SKM-1 treated with dmso at 0.1 percent for 144 hours (cell line): ENCODE measurements around the gene INSR.

Experiments used
- DNase-seq: peaks from one replicate; lab custom pipeline; 2025; ENCODE audit not compliant: unreplicated experiment; lab: John Stamatoyannopoulos, UW

INSR gene

DNA sequence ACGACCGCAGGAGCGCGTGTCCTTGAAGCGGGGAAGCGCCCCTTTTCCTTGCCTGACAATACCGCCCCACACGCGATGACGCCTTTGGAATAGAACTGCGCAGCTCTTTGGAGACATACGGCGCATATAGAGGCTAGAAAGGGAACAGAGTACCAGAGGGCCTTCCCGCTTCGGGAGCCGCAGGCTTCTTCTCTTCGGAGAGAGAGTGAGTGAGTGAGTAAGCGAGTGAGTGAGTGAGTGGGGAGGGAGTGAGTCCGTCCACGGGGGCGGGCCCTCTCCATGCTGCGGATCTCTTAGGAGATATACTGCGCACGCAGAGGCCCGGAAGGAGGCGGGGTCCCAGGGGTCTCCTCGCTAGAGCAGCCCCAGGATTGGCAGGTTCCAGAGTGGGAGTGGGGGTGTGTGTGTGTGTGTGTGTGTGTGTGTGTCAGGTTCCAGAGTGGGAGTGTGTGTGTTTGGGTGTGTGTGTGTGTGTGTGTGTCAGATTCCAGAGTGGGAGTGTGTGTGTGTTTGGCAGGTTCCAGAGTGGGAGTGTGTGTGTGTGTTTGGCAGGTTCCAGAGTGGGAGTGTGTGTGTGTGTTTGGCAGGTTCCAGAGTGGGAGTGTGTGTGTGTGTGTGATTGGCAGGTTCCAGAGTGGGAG lies 97.0 kb downstream of the INSR start:
- peak; percentile 97 for DNase-seq

DNA sequence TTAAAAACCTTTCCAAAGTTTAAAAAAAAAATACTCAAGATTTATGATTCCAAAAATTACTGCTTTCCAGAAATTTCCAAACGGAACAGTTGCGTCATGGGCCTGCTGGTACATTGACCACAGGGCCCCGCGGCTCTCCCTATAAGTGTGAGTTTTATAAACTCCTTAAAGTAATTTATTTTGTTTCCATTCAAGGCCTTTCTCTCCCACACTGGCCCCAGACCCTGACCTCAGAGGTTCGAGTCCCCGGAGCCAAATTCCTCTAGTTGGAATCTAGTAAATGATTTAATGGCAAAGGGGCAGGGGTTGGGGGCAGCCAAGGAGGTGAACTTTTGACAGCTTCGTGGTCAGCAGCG lies 97.5 kb downstream of the INSR start:
- no peak for DNase-seq

DNA sequence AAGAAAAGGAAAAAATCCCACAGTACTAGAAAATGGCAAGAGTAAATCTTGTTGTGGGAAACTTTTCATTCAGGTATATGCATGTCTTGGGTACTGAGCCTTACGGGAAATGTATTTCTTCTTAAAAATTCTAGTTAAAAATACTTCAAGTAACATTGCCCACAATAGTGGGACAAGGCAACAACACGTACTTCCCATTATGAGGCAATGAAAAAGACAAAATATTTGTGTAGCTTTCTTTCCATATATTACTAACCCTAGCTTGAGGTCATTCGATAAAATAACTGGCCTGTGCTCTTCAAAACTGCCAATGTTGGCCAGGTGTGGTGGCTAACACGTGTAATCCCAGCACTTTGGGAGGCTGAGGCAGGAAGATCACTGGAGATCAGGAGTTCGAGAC lies 99.2 kb downstream of the INSR start:
- DNase-seq = no peak

DNA sequence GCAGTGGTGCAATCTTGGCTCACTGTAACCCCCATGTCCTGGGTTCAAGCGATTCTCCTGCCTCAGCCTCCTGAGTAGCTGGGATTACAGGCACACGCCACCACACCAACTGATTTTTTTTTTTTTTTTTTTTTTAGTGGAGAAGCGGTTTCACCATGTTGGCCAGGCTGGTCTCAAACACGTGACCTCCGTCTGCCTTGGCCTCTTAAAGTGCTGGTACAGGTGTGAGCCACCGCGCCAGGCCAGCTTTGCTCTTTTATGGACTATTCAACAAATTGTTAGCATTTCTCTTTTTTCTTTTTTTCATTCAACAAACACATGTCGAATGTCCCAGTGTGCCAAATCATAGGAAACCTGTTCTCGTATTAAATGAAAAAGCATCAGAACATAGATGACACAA lies 99.6 kb downstream of the INSR start:
- no peak for DNase-seq

DNA sequence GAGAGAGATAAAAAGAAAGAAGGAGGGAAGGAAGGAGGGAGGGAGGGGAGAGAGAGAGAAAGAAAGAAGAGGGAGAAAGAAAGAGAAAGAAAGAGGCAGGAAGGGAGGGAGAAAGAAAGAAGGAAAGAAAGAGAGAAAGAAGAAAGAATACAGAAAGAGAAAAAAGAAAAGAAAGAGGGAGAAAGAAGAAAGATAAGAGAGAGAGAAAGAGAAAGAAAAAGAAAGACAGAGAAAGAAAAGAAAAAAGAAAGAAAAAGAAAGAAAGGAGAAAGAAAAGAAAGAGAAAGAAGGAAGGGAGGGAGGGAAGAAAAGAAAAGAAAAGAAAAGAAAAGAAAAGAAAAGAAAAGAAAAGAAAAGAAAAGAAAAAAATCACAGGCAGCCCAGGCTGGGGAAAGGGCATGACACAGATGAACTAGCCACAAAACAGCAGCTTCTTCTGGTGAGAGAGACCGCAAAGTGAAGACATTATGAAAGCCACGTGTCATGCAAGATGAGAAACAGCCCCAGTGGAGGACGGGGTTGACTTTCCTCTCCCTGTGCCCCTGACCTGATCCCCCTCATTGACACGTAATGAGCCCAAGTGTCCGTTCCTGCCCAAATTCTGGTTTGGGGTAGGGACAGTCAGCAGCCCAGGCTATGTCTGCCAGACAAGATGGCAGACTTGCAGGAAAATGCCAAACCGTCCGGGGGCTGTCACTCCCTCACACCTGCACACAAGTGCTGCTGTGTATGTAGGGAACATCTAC lies 102.1 kb downstream of the INSR start:
- DNase-seq = peak; percentile 61

DNA sequence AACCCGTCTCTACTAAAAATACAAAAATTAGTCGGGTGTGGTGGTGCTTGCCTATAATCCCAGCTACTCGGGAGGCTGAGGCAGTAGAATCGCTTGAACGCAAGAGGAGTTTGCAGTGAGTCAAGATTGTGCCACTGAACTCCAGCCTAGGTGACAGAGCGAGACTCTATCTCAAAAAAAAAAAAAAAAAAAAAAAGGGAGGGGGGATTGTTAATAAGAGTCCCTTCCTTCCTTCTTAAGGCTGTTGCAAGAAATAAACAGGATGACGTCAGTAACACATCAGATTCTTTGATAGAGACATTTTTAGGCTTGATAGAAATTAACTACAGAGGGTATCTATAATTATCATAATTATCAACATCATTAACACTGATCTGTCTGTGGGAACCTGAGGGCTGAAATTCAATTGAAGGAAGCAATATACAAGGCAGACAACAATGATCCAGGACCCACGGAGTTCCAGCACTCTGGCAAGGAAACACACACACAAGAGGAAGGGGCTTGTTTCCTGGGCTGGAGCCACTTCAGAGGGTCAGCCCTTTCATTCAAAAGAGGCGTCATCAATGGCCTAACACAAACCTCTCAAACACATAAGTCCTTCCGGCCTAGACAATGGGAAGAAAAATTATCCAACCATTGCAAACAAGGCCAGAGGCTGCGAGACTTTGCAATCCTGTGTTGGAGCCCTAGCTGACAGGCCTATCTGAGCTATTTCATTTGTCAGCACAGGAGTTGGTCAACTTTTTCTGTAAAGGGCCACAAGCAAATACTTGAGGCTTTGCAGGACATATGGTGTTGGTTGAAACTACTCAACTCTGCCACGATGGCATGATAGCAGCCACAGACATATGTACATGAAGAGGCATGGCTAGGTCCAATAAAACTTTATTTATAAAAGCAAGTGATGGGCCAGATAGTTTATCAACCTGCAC lies 105.2 kb downstream of the INSR start:
- no peak for DNase-seq

DNA sequence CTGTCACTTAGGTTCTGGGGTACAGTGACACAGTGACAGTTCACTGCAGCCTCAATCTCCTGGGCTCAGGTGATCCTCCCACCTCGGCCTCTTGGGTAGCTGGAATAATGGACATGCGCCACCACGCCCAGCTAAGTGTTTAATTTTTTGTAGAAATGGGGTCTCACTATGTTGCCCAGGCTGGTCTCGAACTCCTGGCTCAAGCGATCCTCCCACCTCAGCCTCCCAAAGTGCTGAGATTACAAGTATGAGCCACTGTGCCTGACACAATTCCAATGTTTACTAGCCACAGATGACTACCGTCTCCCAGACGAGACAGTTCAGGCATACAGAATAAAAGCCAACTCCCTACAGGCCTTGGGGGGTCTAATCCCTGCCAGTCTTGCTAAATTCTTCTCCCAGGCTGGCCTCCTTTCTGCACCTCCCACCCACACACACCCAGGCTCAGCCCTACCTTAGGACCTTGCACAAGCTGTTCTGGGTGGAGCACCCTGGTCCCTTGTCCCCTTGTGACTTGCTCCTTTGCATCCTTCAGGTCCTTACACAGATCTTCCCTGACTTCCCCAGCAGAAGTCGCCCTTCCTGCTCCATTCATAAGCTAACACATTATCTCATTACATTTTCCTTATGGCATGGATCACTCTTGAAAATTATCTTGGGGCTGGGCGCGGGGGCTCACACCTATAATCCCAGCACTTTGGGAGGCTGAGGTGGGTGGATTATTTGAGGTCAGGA lies 106.4 kb downstream of the INSR start:
- no peak for DNase-seq

DNA sequence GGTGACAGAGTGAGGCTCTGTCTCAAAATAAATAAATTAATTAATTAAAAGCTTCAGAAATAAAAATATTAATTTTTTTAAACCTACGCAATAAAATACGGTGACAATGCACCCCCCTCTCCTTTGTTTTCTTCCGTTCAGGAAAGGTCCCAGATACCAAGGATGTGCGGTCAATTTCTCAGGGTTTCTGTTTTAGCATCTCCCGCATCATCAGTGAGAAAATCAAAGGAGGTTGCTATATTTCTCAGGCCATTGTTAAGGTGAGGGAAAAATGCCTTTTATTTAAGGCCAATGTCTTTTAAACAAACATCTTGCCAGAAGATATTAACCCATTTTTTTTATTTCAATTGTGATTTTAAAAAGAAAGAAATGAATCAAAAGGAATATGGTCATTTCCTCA lies 111.7 kb downstream of the INSR start:
- DNase-seq = no peak

DNA sequence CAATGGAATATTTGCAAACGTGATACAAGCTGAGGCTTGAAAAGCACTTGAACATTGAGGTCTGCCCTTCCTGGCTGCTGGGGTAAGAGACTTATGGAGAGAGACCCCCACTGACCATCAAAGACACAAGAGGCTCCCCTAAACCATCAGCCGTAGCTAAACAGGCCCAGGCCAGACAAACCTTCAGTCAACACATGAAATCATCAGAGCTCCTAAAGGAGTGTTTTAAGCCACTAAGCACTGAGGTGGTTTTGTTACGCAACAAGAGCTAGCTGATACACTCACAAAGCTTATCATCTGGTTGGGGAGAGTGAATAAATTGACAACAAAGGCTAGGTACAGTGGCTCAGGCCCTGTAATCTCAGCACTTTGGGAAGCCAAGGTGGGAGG lies 114.3 kb downstream of the INSR start:
- no peak for DNase-seq

DNA sequence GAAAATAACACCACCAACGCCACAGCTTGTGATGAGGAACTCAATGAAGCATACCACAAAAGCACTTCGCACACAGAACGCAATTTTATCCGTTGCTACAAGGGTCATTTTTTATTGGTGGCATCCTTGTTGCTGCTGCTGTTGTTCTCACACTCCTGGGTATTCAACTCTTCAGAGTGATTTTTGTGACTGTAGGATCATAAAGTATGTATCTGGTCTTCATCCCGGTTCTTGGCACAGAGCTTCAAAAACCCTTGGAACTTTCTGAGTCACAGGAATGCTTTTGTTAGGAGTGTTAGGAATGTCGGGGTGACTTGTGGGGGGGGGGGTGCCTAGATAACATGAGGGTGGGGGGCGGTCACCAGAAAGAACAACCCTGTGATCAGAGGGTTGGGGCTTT lies 116.3 kb downstream of the INSR start:
- no peak for DNase-seq

DNA sequence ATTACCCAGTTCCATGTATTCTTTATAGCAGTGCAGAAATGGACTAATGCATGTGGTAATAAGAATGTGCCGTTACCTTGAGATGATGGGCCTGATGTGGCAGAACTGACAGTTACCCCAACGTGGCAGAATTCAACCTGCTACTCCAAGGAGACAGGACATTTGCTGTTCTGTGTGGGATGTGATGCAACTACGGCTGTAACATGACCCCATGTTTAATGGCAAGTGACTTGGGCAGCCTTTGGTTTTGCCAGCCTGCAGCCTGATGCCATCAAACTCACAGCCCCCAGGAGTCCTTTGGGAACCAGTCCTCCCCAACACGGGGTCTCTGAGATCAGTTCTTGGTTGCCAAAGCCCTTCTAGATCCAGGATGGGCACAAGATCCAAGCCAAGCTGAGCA lies 117.4 kb downstream of the INSR start:
- DNase-seq = no peak

DNA sequence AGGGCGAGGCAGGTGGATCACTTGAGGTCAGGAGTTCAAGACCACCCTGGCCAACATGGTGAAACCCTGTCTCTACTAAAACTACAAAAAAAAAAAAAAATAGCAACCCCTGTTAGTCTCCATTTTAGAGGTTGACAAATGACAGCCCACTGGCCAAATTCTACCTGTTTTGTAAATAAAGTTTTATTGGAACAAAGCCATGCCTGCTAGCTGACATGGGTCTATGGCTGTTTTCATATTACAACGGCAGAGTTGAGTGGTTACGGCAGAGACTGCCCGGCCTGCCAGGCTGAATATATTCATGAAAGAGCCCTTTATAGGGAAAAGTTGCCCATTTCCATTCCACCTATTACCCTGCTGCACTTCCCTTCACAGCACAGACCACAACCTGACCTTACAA lies 121.4 kb downstream of the INSR start:
- DNase-seq = no peak

DNA sequence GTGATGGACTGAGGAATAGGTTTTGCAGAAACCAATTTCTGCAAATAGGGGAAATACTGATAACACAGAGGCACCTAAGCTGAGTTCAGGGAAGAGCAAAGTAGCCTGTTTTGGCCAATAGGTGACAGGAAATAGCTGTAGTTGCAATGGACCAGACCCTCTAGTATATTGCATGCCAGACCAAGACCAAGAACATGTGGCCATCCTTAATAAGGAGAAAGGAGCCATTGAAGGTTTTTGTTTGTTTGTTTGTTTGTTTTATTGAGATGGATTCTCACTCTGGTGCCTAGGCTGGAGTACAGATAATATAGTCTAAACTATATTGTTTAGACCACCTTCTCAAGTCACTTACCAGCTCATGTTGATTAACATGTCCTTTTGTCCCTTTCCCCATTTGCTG lies 123.2 kb downstream of the INSR start:
- no peak for DNase-seq

DNA sequence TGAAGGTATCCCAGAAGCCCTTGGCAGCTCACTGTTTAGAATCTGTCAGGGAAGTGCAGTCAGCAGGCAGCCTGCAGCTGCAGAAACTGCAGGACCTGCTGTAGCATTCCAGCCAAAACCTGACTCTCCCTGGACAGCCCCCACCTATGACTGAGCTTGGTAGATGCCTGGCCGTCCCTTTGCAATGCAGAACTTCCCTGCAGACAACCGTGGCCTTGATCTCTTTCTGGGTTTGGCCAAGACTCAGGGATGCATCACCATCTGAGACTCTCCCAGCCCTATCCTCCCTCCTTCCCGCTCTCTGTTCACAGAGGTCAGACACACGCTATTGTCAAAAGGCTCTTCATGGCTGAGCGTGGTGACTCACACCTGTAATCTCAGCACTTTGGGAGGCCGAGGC lies 125.3 kb downstream of the INSR start:
- DNase-seq = no peak

DNA sequence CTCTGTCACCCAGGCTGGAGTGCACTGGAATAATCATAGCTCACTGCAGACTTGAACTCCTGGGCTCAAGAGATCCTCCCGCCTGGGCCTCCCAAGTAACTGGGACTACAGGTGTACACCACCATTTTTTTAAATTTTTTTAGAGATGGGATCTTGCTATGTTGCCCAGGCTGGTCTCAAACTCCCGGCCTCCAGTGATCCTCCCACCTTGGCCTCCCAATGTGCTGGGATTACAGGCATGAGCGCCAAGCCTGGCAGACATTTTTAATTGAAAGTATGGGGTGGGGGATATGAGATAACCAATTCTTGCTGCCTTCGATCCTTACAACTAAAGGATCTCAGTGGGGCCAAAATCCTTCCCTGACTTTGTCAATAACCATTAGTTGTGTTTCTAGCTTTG lies 132.9 kb downstream of the INSR start:
- no peak for DNase-seq

DNA sequence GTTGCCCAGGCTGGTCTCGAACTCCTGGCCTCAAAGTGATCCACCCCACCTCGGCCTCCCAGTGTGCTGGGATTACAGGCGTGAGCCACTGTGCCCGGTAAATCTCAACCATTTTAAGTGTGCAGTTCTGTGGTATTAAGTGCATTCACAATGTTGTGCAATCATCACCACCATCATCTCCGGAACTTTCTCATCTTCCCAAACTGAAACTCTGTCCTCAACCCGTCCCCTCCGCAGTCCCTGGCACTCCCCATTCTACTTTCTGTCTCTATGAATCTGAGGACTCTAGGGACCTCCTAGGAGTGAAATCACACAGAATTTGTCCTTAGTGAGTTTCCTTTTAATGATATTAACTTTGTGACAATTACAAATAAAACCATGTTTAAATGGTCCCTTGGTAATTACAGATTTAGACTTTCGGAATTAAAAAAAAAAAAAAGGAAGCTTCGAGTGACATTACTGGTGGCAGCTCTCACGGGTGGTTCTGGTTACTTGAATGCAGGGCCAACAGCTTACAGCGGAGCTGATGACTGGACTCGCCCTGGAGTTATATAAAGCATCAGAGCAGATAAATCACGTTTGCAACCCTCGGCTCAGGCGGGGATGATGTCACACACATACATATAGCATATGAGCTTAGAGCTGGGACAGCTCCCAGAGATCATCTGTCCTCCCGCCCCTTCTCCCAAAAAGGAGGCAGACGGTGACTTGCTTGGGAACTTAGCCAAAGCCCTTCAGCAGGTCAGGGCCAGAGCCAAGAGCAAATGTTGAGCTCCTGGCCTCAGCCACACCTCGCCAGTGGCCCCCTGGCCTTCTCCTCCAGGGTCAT lies 134.9 kb downstream of the INSR start:
- DNase-seq = no peak

DNA sequence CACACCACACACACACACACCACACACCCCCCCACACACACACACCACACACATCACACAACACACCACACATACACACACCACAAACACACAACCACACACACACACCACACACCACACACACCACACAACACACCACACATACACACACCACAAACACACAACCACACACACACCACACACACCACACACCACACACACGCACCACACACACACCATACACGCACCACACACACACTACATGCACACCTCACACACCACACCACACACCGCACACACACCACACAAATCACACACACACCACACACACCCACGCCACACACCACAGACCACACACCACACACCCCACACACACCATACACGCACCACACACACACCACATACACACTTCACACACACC lies 141.2 kb downstream of the INSR start:
- no peak for DNase-seq

DNA sequence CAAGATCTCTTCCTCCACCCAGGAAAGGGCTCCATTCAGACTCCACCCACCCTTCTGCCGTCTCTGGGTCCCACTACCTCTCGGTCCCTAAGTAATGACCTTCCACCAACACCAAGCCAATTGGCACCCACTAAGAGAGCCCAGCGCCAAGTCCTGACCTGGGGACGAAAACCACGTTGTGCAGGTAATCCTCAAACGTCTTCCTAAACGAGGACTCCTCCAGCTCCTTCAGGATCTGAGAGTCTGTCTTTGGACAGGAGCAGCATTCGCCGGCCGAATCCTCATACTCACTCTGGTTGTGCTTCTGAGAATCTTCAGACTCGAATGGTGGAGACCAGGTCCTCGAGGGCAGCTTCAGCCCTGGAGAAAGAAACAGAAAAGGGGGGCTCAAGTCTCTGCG lies 141.6 kb downstream of the INSR start:
- no peak for DNase-seq

DNA sequence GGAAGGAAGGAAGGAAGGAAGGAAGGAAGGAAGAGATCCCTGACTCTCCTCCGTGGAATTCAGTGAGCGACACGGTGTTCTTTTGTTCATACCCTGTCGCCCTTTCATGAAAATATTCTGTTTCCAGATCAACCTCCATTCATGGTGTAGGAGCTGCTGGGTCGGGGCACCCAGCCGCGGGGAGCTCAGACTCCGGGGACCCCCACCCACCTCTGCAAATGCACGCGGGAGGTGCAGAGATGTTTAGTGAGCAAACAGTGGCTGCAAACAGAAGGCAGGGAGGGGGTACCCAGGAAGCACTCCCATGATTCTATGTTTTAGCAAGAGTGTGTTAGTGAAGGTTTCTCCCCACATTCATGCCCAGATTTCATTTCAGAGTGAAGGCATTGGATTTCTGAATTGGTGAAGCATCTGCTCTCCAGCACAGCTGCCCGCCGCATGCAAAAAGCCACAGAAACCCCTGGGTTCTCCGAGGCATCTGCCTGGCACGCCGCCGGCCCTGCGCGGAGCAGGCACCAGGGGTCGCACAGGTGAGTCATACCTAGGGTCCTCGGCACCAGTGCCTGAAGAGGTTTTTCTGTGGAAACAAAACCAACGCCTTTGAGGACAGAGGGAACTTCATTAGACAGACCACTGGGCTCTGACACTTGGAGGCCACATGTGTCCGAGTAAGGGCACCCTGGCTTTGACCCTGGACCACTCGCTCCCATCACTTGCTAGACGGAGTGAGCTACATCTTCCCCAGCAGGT lies 144.1 kb downstream of the INSR start:
- DNase-seq = no peak
